ENCODE data around the gene STRIP2.

The STRIP2 gene

DNA sequence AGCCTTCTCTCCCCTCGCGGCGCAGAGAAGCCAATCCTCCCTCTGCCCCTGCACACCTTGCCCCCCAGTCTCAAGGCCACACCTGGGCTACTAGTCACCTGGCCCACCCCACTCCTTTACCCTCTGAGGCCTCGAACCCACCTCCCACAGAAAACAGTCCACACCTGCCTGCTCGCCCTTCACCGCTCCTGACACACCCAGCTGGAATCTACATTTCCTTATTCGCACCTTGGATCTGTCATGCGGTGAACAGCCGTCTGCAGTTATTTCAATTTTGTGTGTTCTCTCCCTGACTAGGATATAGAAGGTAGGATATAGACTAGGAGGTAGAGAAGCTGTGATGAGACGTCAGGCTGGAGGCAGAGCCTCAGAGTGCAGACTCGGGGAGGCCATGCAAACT lies 97.5 kb downstream of the STRIP2 start:
- DNase-seq = no peak

DNA sequence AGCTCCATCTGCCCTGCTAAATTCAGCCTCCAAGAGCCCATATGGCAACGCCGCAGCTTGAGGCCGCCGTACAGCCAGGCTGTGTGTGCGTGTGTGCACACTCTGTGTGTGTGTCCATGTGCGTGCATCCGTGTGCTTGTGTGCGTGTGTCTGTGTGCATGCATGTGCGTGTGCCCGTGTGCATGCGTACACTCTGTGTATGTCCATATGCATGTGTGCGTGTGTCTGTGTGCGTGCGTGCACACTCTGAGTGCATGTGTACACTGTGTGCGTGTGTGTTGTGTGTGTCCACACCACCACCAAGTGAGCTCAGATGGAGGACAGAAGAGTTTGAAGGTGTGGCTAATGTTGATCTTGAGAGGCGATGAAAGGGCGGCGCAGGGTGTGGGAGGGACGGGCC lies 98.1 kb downstream of the STRIP2 start:
- DNase-seq = no peak

DNA sequence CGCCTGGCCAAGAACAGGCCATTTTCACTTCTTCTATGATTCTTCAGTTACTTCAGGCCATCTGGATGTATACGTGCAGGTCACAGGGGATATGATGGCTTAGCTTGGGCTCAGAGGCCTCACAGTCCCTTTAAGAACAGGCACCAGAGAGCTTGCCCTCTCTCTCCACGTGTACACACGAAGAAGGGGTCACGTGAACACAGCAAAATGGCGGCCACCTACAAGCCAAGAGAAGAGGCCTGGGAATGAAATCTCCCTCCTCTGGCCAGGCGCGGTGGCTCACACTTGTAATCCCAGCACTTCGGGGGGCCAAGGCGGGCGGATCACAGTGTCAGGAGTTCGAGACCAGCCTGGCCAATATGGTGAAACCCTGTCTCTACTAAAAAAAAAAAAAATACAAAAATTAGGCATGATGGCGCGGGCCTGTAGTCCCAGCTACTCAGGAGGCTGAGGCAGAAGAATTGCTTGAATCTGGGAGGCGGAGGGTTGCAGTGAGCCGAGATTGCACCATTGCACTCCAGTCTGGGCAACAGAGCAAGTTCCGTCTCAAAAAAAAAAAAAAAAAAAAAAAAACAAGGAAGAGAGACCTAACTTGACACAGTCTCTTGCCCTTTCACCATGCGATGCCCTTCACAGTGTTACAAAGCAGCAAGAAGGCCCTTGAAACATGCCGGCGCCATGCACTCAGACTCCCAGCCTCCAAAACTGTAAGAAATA lies 100.5 kb downstream of the STRIP2 start:
- peak; percentile 70 to 76 for DNase-seq

DNA sequence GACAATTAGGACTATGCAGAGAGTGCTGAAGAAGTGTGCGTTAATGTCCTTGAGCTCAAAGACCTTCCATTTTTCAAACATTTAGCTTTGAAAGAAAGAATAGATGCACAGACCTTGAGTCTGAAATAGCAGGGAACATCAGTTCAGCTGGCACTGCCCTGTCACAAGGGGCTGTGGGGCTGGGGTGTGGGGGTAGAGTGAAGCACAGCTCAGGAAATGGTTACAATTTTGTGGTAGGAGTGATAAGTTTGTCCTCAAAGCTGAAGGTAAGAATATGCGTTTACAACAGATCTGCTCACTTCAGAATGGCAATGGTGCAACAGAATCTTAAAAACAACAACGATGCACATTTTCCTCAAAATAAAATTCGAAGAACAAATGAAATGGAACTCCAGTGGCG lies 101.7 kb downstream of the STRIP2 start:
- DNase-seq = no peak

DNA sequence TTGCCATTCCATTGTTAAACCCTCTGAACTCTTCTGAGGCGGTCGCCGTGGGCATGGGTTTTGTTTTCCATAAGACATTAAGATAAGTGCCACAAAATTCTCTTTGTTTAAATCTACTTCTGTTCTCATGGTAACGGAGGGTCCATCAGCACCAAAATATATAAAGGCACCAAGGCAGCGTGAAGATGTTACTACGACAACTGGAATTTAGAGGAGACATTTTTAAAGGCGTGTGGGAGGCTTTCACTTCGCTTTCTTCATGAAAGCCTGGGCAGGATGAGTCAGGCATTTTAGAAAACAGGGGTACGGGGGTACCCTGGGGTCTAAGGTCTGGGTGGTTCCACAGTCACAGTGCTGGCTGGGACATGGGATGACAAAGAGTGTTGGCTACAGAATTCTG lies 102.1 kb downstream of the STRIP2 start:
- DNase-seq = peak in 1 of 2 donors; percentile 19

Measured in inflammatory macrophage (primary cell).